Suprapubic skin (tissue), 3 donors: ENCODE data around the gene BRINP2.

ENCODE experiments used
- POLR2AphosphoS5 ChIP-seq, 3 donors: sonication (generic); formaldehyde crosslinking; IDR thresholded peaks; one replicate each; pipeline ENCODE4 v1.6.1; 2017; ENCODE audit warnings: antibody characterized with exemption in 3 of 3
- TF ChIP-seq, protein P1 (sequence below), 2 donors: fragments of 200-600 bp in 1 of 2; fragments of 450-650 bp in 1 of 2; sonication (generic) in 1 of 2; IDR thresholded peaks; one replicate each; pipeline ENCODE4 v1.5.1; 2016 to 2019; ENCODE audit warnings: antibody characterized with exemption in 2 of 2, mild to moderate bottlenecking in 1 of 2, moderate library complexity in 1 of 2

GRCh38 chr1:177146499-177146898, 24.3 kb upstream of the BRINP2 start:
- TF ChIP-seq, protein P1, sequence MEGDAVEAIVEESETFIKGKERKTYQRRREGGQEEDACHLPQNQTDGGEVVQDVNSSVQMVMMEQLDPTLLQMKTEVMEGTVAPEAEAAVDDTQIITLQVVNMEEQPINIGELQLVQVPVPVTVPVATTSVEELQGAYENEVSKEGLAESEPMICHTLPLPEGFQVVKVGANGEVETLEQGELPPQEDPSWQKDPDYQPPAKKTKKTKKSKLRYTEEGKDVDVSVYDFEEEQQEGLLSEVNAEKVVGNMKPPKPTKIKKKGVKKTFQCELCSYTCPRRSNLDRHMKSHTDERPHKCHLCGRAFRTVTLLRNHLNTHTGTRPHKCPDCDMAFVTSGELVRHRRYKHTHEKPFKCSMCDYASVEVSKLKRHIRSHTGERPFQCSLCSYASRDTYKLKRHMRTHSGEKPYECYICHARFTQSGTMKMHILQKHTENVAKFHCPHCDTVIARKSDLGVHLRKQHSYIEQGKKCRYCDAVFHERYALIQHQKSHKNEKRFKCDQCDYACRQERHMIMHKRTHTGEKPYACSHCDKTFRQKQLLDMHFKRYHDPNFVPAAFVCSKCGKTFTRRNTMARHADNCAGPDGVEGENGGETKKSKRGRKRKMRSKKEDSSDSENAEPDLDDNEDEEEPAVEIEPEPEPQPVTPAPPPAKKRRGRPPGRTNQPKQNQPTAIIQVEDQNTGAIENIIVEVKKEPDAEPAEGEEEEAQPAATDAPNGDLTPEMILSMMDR (IDR thresholded peaks at IDR 0.05), result no peak
- no peak for TF ChIP-seq POLR2AphosphoS5 (IDR thresholded peaks at IDR 0.05)
